HG02973 (cell line): ENCODE data around the gene SH3GL3.

Source experiments
- ATAC-seq: cut with Tn5 transposase; IDR thresholded peaks from one replicate; pipeline ENCODE4 v1.9.1; 2021; ENCODE audit warnings: moderate library complexity; ENCODE audit not compliant: unreplicated experiment

SH3GL3 gene

GRCh38 chr15:83503595-83504364, 56.6 kb downstream of the SH3GL3 start:
- ATAC-seq: no peak

DNA sequence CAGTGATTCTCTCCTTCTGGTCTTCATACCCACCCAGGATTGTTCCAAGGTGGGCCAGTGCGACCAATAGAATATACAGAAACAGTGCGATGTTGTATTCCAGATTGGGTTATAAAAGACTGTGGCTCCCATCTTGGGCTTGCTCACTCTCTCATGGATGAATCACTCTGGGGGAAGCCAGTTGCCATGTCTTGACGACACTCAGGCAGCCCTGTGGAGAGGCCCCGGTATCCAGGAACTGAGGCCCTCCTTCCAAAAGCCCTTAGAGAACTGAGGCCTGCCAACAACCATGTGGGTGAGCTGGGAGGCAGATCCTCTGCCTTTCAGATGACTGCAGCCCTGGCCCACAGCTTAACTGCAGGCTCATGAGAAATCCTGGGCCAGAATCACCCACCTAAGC, 57.2 kb downstream of the SH3GL3 start:
- ATAC-seq: no peak

DNA sequence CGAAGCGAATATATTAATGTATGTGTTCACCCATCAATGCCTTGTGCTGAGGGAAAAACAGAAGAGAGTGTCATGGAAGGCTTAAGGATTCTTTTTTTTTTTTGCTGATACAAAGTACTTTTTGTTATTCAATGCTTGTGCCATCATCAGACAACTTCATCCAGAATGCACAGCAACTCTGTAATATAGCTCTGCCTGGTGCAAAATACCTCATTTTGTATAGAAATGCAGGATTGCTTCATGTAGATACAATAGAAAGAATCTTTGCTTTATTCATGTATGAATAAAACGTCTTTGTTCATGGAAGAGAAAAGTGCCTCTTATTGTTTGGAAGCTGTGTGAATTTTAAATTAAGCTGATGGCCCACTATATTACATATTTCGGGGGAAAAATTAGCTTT, 62.9 kb downstream of the SH3GL3 start:
- ATAC-seq: no peak

DNA sequence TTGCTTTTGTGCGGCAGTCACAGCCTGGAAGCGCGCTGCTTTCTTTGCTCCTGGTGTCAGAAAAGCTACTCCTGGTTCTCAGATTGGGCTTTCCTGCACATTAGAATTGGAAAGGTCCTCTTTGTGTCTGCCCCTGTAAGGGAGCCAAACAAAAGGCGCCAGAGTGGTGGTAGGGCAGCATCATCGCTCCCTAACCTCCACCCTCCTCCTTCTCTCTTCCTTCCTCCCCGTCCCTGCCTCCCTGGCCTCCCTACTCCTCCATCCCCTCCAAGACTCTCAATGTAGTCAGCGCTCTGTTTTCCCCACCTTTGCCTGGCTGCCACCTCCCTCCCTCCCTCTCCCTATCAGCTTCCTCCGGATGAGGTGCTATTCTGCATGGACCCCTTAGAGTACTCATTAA, 65.3 kb downstream of the SH3GL3 start:
- no peak for ATAC-seq

GRCh38 chr15:83514584-83514983, 67.4 kb downstream of the SH3GL3 start:
- ATAC-seq: no peak

DNA sequence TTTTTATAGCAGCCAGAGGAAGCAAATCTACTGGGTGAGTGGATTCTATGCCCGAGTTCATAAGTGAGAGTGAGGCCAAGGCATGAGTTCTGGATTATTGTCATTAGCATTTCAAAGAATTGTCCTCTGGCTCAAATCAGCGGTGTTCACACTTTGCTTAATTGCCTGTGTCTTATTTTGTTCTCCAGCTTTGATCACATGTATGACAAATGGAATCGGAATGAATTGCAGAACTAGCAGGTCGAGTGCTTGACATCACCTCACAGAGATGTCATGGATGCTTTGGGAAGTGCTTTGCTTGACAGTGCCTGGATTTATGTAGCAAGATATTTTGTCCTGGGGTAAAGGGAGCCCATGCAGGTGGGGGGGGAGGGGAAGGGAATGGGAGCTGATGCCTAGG, 68.0 kb downstream of the SH3GL3 start:
- ATAC-seq: no peak

DNA sequence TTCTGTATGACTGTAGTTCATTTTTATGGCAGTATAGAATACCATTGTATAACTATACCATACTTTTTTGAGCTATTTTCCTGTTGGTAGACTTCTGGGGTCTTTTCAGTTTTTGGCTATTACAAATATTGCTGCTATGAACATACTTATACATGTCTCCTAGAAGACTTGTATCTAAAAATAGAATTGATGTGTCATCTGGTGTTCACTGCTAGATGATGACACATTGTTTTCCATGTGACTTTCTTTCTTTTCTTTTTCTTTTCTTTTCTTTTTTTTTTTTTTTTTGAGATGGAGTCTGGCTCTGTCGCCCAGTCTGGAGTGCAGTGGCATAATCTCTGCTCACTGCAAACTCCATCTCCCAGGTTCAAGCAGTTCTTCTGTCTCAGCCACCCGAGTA, 69.8 kb downstream of the SH3GL3 start:
- no peak for ATAC-seq

DNA sequence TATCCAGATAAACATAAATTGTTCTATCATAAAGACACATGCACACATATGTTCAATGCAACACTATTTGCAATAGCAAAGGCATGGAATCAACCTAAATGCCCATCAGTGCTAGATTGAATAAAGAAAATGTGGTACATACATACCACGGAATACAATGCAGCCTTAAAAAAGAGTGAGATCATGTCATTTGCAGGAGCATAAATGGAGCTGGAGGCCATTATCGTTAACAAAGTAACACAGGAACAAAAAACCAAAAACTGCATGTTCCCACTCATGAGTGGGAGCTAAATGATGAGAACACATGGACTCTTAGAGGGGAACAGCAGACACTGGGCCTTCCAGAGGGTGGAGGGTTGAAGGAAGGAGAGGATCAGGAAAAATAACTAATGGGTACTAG, 79.2 kb downstream of the SH3GL3 start:
- no peak for ATAC-seq

- ATAC-seq: no peak
Measured at GRCh38 chr15:83533410-83533962, 86.3 kb downstream of the SH3GL3 start.

DNA sequence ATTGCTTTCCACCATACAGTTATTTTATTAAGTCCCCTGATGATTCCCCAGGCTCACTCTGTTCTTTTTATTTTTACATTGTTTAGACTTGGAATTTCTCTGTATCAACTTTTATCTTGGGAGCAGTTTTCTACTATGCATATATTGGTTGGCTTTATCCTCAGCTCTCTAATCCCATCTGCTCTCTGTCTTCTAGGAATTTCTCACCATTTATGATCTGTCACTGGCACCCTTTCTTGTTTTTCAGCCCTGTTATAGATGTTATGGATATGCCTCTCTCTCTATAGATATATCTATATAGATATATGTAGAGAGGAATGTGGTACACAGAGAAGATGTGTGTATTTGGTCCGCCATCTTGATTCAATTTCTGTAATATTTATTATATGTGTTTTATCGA, 90.5 kb downstream of the SH3GL3 start:
- ATAC-seq: no peak

DNA sequence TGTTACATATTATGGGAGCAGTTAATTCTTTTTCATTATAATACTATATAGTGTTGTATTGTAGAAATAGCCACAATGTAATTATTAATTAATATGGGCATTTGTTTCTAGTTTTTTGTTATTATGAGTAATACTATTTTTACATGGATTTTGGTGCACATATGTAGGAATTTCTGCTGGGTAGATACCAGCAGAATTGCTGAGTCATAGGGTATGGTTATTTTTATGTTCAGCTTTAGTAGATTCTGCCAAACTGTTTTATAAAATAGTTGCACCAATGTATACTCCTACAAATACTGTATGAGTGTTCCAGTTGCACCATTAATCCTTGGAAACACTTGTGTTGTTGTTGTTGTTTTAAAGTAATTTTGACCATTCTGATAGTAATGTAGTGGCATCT, 91.5 kb downstream of the SH3GL3 start:
- no peak for ATAC-seq

DNA sequence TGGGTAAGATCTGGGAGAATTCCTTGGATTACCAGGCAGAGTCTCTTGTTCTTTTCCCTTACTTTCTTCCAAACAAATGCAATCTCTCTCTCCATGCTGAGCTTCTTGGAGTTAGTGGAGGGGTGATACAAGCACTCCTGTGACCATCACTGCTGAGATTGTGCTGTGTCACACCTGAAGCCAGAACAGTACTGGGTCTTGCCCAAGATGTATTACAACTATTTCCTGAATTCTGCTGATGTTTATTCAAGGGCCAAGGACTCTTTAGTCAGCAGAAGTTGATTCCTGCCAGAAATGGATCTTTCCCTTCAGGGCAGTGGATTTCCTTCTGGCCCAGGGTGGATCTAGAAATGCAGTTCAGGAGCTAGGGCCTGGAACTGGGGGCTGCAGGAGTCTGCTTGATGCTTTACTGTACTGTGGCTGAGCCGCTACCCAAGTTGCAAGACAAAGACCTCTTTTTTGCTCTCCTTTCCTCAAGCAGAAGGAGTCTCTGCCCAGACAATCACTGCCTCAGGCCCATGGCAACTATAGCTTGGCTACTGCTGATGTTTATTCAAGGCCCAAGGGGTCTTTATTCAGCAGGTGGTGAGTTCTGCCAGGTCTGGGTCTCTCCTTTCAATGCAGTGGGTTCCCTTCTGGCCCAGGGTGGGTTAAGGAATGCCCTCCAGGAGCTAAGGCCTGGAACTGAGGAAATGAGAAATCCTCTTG, 98.8 kb downstream of the SH3GL3 start:
- no peak for ATAC-seq

- no peak for ATAC-seq
Measured at GRCh38 chr15:83546512-83546888, 99.4 kb downstream of the SH3GL3 start.

- no peak for ATAC-seq
Measured at GRCh38 chr15:83547168-83547567, 100.0 kb downstream of the SH3GL3 start.

DNA sequence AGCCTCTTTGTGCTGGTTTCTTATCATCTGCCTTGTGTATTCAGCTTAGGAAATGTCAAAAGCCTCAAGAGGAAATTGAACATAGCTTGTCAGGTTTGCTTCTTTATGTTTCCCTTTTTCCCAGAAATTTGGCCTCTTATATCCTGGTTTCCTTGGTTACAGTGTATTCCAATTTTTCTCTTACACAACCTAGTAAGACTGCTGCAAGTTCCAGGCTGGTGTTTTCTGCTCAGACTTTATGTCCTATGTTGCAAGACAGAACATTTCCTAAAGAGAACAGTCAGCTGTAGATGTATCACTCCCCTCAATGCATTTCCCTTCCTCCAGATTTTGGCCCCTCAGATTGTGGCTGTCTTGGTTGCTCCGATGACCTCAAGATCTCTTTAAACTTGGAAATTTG, 102.5 kb downstream of the SH3GL3 start:
- no peak for ATAC-seq

DNA sequence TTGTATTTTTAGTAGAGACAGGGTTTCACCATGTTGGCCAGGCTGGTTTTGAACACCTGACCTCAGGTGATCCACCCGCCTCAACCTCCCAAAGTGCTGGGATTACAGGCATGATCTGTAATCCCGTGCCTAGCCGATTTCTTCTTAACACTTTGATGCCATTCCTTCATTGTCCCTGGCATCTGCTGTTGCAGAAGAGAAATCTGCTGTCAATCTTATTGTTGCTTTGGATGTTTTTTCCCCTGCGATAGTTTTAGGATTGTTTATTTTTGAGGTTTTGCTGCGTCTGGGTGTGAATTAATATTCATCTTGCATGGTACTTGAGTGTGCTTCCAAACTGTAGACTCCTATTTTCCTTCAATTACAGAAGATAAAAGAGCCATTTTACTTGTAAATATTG, 107.4 kb downstream of the SH3GL3 start:
- ATAC-seq: no peak

DNA sequence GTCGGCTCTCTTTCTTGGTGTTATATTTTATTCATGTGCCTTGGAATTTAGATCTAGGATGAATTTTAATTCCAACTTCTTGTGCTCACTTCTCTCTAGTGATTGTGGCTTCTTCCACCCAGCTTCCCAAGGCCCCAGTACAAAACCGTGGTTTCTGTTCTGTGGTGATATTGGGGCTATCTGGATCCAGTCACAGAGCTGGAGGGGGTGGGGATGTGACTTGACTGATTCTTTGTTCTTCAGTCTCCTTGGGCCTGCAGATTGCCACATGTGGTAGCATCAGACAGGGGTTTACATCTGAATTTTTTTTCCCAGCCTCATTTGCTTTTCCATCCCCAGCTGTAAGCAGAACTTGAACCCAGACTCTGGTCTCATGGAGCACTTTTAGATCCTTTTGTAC, 108.2 kb downstream of the SH3GL3 start:
- ATAC-seq: no peak

GRCh38 chr15:83556068-83556467, 108.9 kb downstream of the SH3GL3 start:
- ATAC-seq: no peak

DNA sequence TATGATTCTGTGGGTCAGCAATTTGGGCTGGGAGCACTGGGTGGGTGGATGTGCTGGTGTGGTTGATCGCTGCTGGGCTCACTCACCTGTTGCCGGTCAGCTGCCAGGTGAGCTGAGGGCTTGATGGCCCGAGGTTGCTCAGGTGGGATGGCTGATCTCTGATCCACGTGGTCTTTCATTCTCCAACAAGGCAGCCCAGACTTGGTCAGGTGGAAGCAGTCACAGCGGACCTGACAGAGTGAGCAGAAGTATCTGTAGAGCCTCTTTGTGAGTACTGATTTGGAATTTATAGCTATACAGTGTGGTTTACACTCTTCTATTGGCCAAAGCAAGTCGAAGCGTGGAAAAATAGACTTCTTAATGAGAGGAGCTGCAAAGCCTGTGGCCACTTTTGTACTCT, 109.6 kb downstream of the SH3GL3 start:
- ATAC-seq: no peak

- no peak for ATAC-seq
Measured at GRCh38 chr15:83558146-83558545, 111.0 kb downstream of the SH3GL3 start.

GRCh38 chr15:83559310-83559966, 112.3 kb downstream of the SH3GL3 start:
- ATAC-seq: peak; percentile 87

- ATAC-seq: no peak
Measured at GRCh38 chr15:83561661-83562060, 114.5 kb downstream of the SH3GL3 start.
